Measurements from ENCODE around the gene SCP2D1.

The SCP2D1 gene

GRCh38 chr20:18815194-18815942, 1.8 kb downstream of the SCP2D1 start:
- no peak for DNase-seq (ENCODE audit: low spot score)

- no peak for DNase-seq (ENCODE audit: low spot score)
Measured at GRCh38 chr20:18822832-18823231, 9.2 kb downstream of the SCP2D1 start.

- no peak for DNase-seq (ENCODE audit: low spot score)
Measured at GRCh38 chr20:18831830-18832499, 18.4 kb downstream of the SCP2D1 start.

GRCh38 chr20:18832546-18833200, 19.1 kb downstream of the SCP2D1 start:
- DNase-seq (ENCODE audit: low spot score), result no peak

GRCh38 chr20:18835466-18836256, 22.1 kb downstream of the SCP2D1 start:
- no peak for DNase-seq (ENCODE audit: low spot score)

GRCh38 chr20:18837718-18838117, 24.1 kb downstream of the SCP2D1 start:
- DNase-seq (ENCODE audit: low spot score), result no peak

- DNase-seq (ENCODE audit: low spot score), result no peak
Measured at GRCh38 chr20:18839507-18840247, 26.1 kb downstream of the SCP2D1 start.

- DNase-seq (ENCODE audit: low spot score), result no peak
Measured at GRCh38 chr20:18840248-18840645, 26.7 kb downstream of the SCP2D1 start.

- DNase-seq (ENCODE audit: low spot score), result no peak
Measured at GRCh38 chr20:18845017-18845416, 31.4 kb downstream of the SCP2D1 start.

GRCh38 chr20:18847226-18847755, 33.7 kb downstream of the SCP2D1 start:
- no peak for DNase-seq (ENCODE audit: low spot score)

GRCh38 chr20:18849131-18849530, 35.5 kb downstream of the SCP2D1 start:
- DNase-seq (ENCODE audit: low spot score), result no peak

- no peak for DNase-seq (ENCODE audit: low spot score)
Measured at GRCh38 chr20:18851629-18852028, 38.0 kb downstream of the SCP2D1 start.

- DNase-seq (ENCODE audit: low spot score), result no peak
Measured at GRCh38 chr20:18852318-18852717, 38.7 kb downstream of the SCP2D1 start.

- no peak for DNase-seq (ENCODE audit: low spot score)
Measured at GRCh38 chr20:18853216-18853615, 39.6 kb downstream of the SCP2D1 start.

GRCh38 chr20:18853946-18854646, 40.5 kb downstream of the SCP2D1 start:
- no peak for DNase-seq (ENCODE audit: low spot score)

GRCh38 chr20:18855882-18856281, 42.3 kb downstream of the SCP2D1 start:
- DNase-seq (ENCODE audit: low spot score), result no peak

- no peak for DNase-seq (ENCODE audit: low spot score)
Measured at GRCh38 chr20:18856873-18857272, 43.3 kb downstream of the SCP2D1 start.

GRCh38 chr20:18857640-18858039, 44.1 kb downstream of the SCP2D1 start:
- no peak for DNase-seq (ENCODE audit: low spot score)

- DNase-seq (ENCODE audit: low spot score), result no peak
Measured at GRCh38 chr20:18858816-18859215, 45.2 kb downstream of the SCP2D1 start.
